K562 (cell line): ENCODE data around the gene BARHL2. TPM values are rescaled to one million over a fixed set of nuclear protein-coding genes. Genes with fewer than 3 reads are reported as not detected.

Source experiments
- ATAC-seq: fragments of 200-7000 bp; cut with Tn5 transposase; 3 replicates; pipeline ENCODE4 v1.9.1; 2020; ENCODE audit warnings: moderate library complexity
- BruUV-seq: library from RNA; stranded (reverse); fragments of 400-500 nt; replicated peaks from 2 replicates; lab custom pipeline; 2021; lab: Mats Ljungman, UMichigan
- CTCF ChIA-PET: fragments of 300-600 bp; formaldehyde crosslinking; extraction: SDS; loops from one replicate; lab custom pipeline; 2021; ENCODE audit warnings: low intra/inter-chr PET ratio; lab: Yijun Ruan, JAX
- POLR2A ChIA-PET: fragments of 300-600, 350-650 bp; sonication (Branson Sonifier 250); formaldehyde crosslinking; extraction: SDS; loops from one replicate; lab custom pipeline; 2021; ENCODE audit warnings: antibody characterized with exemption, inconsistent platforms; lab: Yijun Ruan, JAX
- DNase-seq, 4 experiments: peaks; one replicate each; pipeline versions ENCODE4 v3.0.0 to v3.0.0-alpha.2; 2011 to 2018; ENCODE audit warnings: low spot score in 3 of 4, mixed read lengths in 3 of 4; ENCODE audit errors: extremely low read depth in 1 of 4
- FAIRE-seq: peaks from 2 replicates; lab custom pipeline; 2011; peaks lifted over from hg19 to GRCh38; lab: Jason Lieb, UNC
- H2AFZ ChIP-seq: 2 replicates; pipeline ENCODE4 v1.6.0; 2011; ENCODE audit warnings: low read depth, low read length, control low read depth, inconsistent platforms
- H3K27ac ChIP-seq: fragments of 200-600 bp; 3 replicates; pipeline ENCODE4 v1.8.0; 2011; ENCODE audit warnings: low read depth, mild to moderate bottlenecking, control low read depth, inconsistent platforms, low read length, moderate library complexity, mixed read lengths; ENCODE audit errors: extremely low read depth
- H3K27me3 ChIP-seq, 2 experiments: fragments of 300-600 bp in 1 of 2; 2 replicates in 1 of 2; 3 replicates in 1 of 2; pipeline versions ENCODE4 v1.6.0 to v1.8.0; 2011; ENCODE audit warnings: inconsistent platforms in 2 of 2, low read length in 2 of 2, mild to moderate bottlenecking in 1 of 2, mixed read lengths in 1 of 2, moderate library complexity in 1 of 2; ENCODE audit not compliant: control insufficient read depth in 2 of 2, insufficient read depth in 2 of 2
- H3K36me3 ChIP-seq: fragments of 300-600 bp; 3 replicates; pipeline ENCODE4 v1.8.0; 2011; ENCODE audit warnings: mild to moderate bottlenecking, low read length, inconsistent platforms; ENCODE audit not compliant: control insufficient read depth, insufficient read depth
- H3K4me1 ChIP-seq, 2 experiments: fragments of 200-600 bp in 1 of 2; replicated peaks in 1 of 2; 2 replicates in 1 of 2; 3 replicates in 1 of 2; pipeline versions ENCODE4 v1.5.1 to v1.8.0; 2011; ENCODE audit warnings: inconsistent platforms in 2 of 2, low read length in 2 of 2, mild to moderate bottlenecking in 1 of 2, mixed read lengths in 1 of 2, moderate library complexity in 1 of 2; ENCODE audit not compliant: control insufficient read depth in 2 of 2, insufficient read depth in 2 of 2
- H3K4me2 ChIP-seq: 2 replicates; pipeline ENCODE4 v1.6.1; 2011; ENCODE audit warnings: low read length, control low read depth, inconsistent platforms, mixed read lengths; ENCODE audit not compliant: insufficient read depth
- H3K4me3 ChIP-seq: fragments of 200-600 bp; sonication (generic), shearing (Covaris generic); 2 replicates; pipeline ENCODE4 v1.5.1; 2016; ENCODE audit warnings: control low read depth, inconsistent platforms
- H3K79me2 ChIP-seq: fragments of 200-600 bp; 3 replicates; pipeline ENCODE4 v1.8.0; 2011; ENCODE audit warnings: low read length, inconsistent platforms; ENCODE audit not compliant: control insufficient read depth, insufficient read depth
- H3K9ac ChIP-seq, 2 experiments: 2 replicates each; pipeline versions ENCODE4 v1.6.0 to v1.6.1; 2011; ENCODE audit warnings: low read depth in 2 of 2, low read length in 2 of 2, control low read depth in 1 of 2, inconsistent platforms in 1 of 2, mild to moderate bottlenecking in 1 of 2, mixed read lengths in 1 of 2; ENCODE audit not compliant: insufficient read depth in 1 of 2
- H3K9me1 ChIP-seq: one replicate; pipeline ENCODE4 v1.6.0; 2011; ENCODE audit warnings: inconsistent platforms, mild to moderate bottlenecking, low read length, moderate library complexity; ENCODE audit not compliant: control insufficient read depth, insufficient read depth
- H3K9me3 ChIP-seq: replicated peaks from 2 replicates; pipeline ENCODE4 v1.5.1; 2011; ENCODE audit warnings: low read depth, low read length, inconsistent platforms; ENCODE audit not compliant: control insufficient read depth, insufficient read depth
- H4K20me1 ChIP-seq: replicated peaks from 2 replicates; pipeline ENCODE4 v1.6.1; 2011; ENCODE audit warnings: low read length, inconsistent platforms, mixed read lengths; ENCODE audit not compliant: control insufficient read depth, insufficient read depth
- CCNT2 ChIP-seq: IDR thresholded peaks from 2 replicates; pipeline ENCODE4 v1.6.1; 2011; ENCODE audit warnings: borderline replicate concordance, low read depth, mild to moderate bottlenecking, moderate library complexity, mixed read lengths, low read length; ENCODE audit not compliant: insufficient read length; ENCODE audit errors: extremely low read depth
- SAFB ChIP-seq: fragments of 200-400 bp; formaldehyde crosslinking; IDR thresholded peaks from 2 replicates; pipeline ENCODE4 v1.6.1; 2017; ENCODE audit warnings: low read depth, low read length, borderline replicate concordance
- TCF7 ChIP-seq: sonication (generic); IDR thresholded peaks from 2 replicates; pipeline ENCODE4 v1.6.1; 2016; ENCODE audit warnings: antibody characterized with exemption, borderline replicate concordance
- WGBS: fragments of 100-300 bp; shearing (Covaris generic); methylation state at CpG from one replicate; pipeline ENCODE4 v1.1.6; 2016; ENCODE audit warnings: low coverage, mixed read lengths; ENCODE audit not compliant: insufficient coverage; ENCODE audit errors: missing lambda C conversion rate; 5-methylcytosine and 5-hydroxymethylcytosine counted together
- in situ Hi-C: fragments of 300-500 bp; cut with MboI; formaldehyde crosslinking; loops from 4 replicates; pipeline ENCODE4 v1.15.0; 2018; ENCODE audit warnings: inconsistent platforms, mixed read lengths
- intact Hi-C: fragments of 100-400 bp; cut with micrococcal nuclease; formaldehyde crosslinking; loops from 2 replicates; pipeline ENCODE4 v1.14.2; 2022
- polyA plus RNA-seq, 8 experiments: library from polyadenylated mRNA; depleted of rRNA in 4 of 8; stranded (reverse) in 5 of 8; unstranded in 3 of 8; fragments of >200 nt; fragmentation: Nextera tagmentation in 2 of 8; fragmentation: Illumina TruSeq in 1 of 8; extraction: Ambion mirVana in 2 of 8; extraction: Trizol in 1 of 8; gene quantifications; 2 replicates each; pipeline versions ENCODE4 v1.2.1 to v1.2.3, GENCODE V29; 2011 to 2014; ENCODE audit warnings: inconsistent platforms in 1 of 8, missing spikeins in 1 of 8
- total RNA-seq, 7 experiments: library from RNA; depleted of rRNA in 6 of 7; stranded (reverse); fragments of >200 nt in 6 of 7; fragmentation: Illumina TruSeq in 2 of 7; extraction: Trizol in 2 of 7; gene quantifications; 2 replicates each; pipeline versions ENCODE4 v1.2.1 to v1.2.3, GENCODE V29; 2011 to 2021; ENCODE audit warnings: low replicate concordance in 1 of 7
- TF ChIP-seq, protein P1 (sequence below): sonication (generic); formaldehyde crosslinking; IDR thresholded peaks from 2 replicates; pipeline ENCODE4 v1.8.1; 2023; ENCODE audit warnings: mild to moderate bottlenecking, missing genetic modification reagents, moderate library complexity
- TF ChIP-seq, protein P2 (sequence below): fragments of 450-650 bp; IDR thresholded peaks from 2 replicates; pipeline ENCODE4 v1.6.1; 2017; ENCODE audit warnings: mild to moderate bottlenecking, moderate library complexity

Gene BARHL2
- total and polyA plus RNA-seq, 9 of the 15 experiments (the other 6 are each of a cell fraction or from before 2014, with no cell fraction given): 0.06 to 0.11 (median 0.09) TPM; not detected in 6

DNA sequence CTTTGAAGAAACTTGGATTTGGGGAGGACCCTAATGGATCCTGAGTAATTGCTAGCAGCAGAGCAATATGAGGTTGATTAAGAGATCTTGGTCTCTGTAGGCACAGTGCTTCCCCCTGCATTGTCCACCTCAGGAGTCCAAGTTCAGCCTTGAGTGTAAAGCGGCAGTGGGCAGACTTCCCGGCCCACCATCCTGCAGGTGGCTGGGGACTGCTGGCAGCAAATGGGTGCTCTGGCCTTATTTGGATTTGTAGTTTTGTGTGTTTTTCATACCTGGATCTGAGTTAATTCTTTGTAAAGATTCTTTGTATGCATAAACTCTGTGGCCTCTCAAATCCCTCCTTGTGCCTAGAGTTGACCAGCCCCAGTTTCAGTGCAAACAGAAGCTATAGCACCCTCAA, 7.6 kb downstream of the BARHL2 start:
- Histone ChIP-seq H2AFZ (no peak overlapping the region), H3K9me3 (no peaks in the 10 kb centered on the region), H3K4me3 (no peak overlapping the region), H3K79me2 (no peaks in the 10 kb centered on the region), H3K36me3 (no peaks in the 10 kb centered on the region), H3K27me3 (peaks cover 71 to 78% of the 10 kb centered on the region in 2 experiments), H3K9ac (no peak overlapping the region), H3K4me2 (no peak overlapping the region), H3K4me1 (peaks cover 0 to 24% of the 10 kb centered on the region in 2 experiments; a peak in 2 of 5 replicates), H4K20me1 (no peaks in the 10 kb centered on the region), H3K27ac (no peak overlapping the region), H3K9me1 (no peaks in the 10 kb centered on the region)
- in situ Hi-C loops (no loop called here), intact Hi-C loops (loop anchor here (5.0 kb wide), 1 partner anchor 92 kb away; no protein-coding TSS in a partner anchor)
- no peak for ATAC-seq
- no peak for TF ChIP-seq TCF7
- no peak for TF ChIP-seq SAFB
- TF ChIP-seq CCNT2: no peak
- TF ChIP-seq, protein P1, sequence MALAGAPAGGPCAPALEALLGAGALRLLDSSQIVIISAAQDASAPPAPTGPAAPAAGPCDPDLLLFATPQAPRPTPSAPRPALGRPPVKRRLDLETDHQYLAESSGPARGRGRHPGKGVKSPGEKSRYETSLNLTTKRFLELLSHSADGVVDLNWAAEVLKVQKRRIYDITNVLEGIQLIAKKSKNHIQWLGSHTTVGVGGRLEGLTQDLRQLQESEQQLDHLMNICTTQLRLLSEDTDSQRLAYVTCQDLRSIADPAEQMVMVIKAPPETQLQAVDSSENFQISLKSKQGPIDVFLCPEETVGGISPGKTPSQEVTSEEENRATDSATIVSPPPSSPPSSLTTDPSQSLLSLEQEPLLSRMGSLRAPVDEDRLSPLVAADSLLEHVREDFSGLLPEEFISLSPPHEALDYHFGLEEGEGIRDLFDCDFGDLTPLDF (CRISPR knock-in tag): no peak
- TF ChIP-seq, protein P2, sequence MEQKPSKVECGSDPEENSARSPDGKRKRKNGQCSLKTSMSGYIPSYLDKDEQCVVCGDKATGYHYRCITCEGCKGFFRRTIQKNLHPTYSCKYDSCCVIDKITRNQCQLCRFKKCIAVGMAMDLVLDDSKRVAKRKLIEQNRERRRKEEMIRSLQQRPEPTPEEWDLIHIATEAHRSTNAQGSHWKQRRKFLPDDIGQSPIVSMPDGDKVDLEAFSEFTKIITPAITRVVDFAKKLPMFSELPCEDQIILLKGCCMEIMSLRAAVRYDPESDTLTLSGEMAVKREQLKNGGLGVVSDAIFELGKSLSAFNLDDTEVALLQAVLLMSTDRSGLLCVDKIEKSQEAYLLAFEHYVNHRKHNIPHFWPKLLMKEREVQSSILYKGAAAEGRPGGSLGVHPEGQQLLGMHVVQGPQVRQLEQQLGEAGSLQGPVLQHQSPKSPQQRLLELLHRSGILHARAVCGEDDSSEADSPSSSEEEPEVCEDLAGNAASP: no peak
- no TSS peak for BruUV-seq
- CTCF ChIA-PET: no interaction called here
- WGBS: 6% methylated on average over 2 of the region's 2 CpGs
- POLR2A ChIA-PET: no interaction called here
- no peak for FAIRE-seq
- no peak for DNase-seq
